Renal cortical epithelial cell (primary cell): Measurements from ENCODE around the gene DENND5A. TPM values are rescaled to one million over a fixed set of nuclear protein-coding genes. Genes with fewer than 3 reads are reported as not detected.
A peak's percentile ranks its signal among the peaks of the same experiment; 100 is the strongest.
"Not testable (repeated sequence)": the region's sequence is repeated elsewhere in the genome, so short reads cannot be mapped to it uniquely, and the experiment has no call there.

ENCODE experiments used
- DNase-seq: peaks from one replicate; pipeline ENCODE4 v3.0.0-alpha.2; 2011; ENCODE audit warnings: low read depth
- total RNA-seq: library from RNA; depleted of rRNA; stranded (reverse); fragments of >200 nt; gene quantifications from 2 replicates; pipeline ENCODE4 v1.2.3, GENCODE V29; 2014

The DENND5A gene
- total RNA-seq, 1 donor from 2014 or later: 216 TPM

GRCh38 chr11:9177438-9178091 lies 87.6 kb downstream of the DENND5A start:
- no peak for DNase-seq

GRCh38 chr11:9176550-9176949 lies 88.6 kb downstream of the DENND5A start:
- no peak for DNase-seq

GRCh38 chr11:9176136-9176535 lies 89.0 kb downstream of the DENND5A start:
- no peak for DNase-seq

GRCh38 chr11:9172389-9172788 lies 92.8 kb downstream of the DENND5A start:
- DNase-seq: peak; percentile 48

GRCh38 chr11:9170450-9170849 lies 94.7 kb downstream of the DENND5A start:
- peak; percentile 14 for DNase-seq

GRCh38 chr11:9169595-9170295 lies 95.4 kb downstream of the DENND5A start:
- no peak for DNase-seq

GRCh38 chr11:9161991-9162390 lies 103.2 kb downstream of the DENND5A start:
- DNase-seq: not testable (repeated sequence)

- no peak for DNase-seq
These were observed 105.0 kb downstream of the DENND5A start for GRCh38 chr11:9160166-9160565.

GRCh38 chr11:9158898-9159391 lies 106.2 kb downstream of the DENND5A start:
- DNase-seq: no peak

GRCh38 chr11:9155930-9156329 lies 109.2 kb downstream of the DENND5A start:
- DNase-seq: no peak

GRCh38 chr11:9153651-9154050 lies 111.5 kb downstream of the DENND5A start:
- DNase-seq: no peak

- DNase-seq: no peak
These were observed 113.5 kb downstream of the DENND5A start for GRCh38 chr11:9151631-9152030.

- no peak for DNase-seq
These were observed 114.2 kb downstream of the DENND5A start for GRCh38 chr11:9150926-9151325.

GRCh38 chr11:9150501-9150900 lies 114.6 kb downstream of the DENND5A start:
- DNase-seq: peak; percentile 78

- DNase-seq: no peak
These were observed 116.4 kb downstream of the DENND5A start for GRCh38 chr11:9148727-9149126.

GRCh38 chr11:9148035-9148434 lies 117.1 kb downstream of the DENND5A start:
- DNase-seq: no peak

- no peak for DNase-seq
These were observed 118.7 kb downstream of the DENND5A start for GRCh38 chr11:9146477-9146876.

- no peak for DNase-seq
These were observed 119.9 kb downstream of the DENND5A start for GRCh38 chr11:9145283-9145682.

- DNase-seq: no peak
These were observed 120.3 kb downstream of the DENND5A start for GRCh38 chr11:9144828-9145227.

GRCh38 chr11:9143721-9144120 lies 121.4 kb downstream of the DENND5A start:
- no peak for DNase-seq

GRCh38 chr11:9142732-9143131 lies 122.4 kb downstream of the DENND5A start:
- no peak for DNase-seq

- no peak for DNase-seq
These were observed 124.0 kb downstream of the DENND5A start for GRCh38 chr11:9141186-9141585.

- DNase-seq: no peak
These were observed 125.4 kb downstream of the DENND5A start for GRCh38 chr11:9139628-9140357.
